Karpas-422 (cell line): ENCODE results near the gene SMIM21. TPM values are rescaled to one million over a fixed set of nuclear protein-coding genes. Genes with fewer than 3 reads are reported as not detected.

Source experiments
- DNase-seq: peaks from one replicate; pipeline ENCODE4 v3.0.0-alpha.2; 2015
- H2AFZ ChIP-seq: fragments of 200-600 bp; sonication (generic); 2 replicates; pipeline ENCODE4 v1.6.1; 2014; ENCODE audit warnings: antibody characterized with exemption, low read length, mixed read lengths
- H3K27ac ChIP-seq: fragments of 200-600 bp; sonication (generic); 2 replicates; pipeline ENCODE4 v1.5.1; 2014; ENCODE audit warnings: mild to moderate bottlenecking, low read length, moderate library complexity
- H3K27me3 ChIP-seq: fragments of 200-600 bp; sonication (generic); 2 replicates; pipeline ENCODE4 v1.6.1; 2014; ENCODE audit warnings: low read length, mixed read lengths
- H3K36me3 ChIP-seq: fragments of 200-600 bp; sonication (generic); 2 replicates; pipeline ENCODE4 v1.6.1; 2014; ENCODE audit warnings: low read length, mixed read lengths; ENCODE audit not compliant: insufficient read depth
- H3K4me1 ChIP-seq: fragments of 200-600 bp; sonication (generic); 2 replicates; pipeline ENCODE4 v1.6.1; 2014; ENCODE audit warnings: mild to moderate bottlenecking, low read length, mixed read lengths
- H3K4me2 ChIP-seq: fragments of 200-600 bp; sonication (generic); 2 replicates; pipeline ENCODE4 v1.6.1; 2014; ENCODE audit warnings: low read length, low read depth, mild to moderate bottlenecking; ENCODE audit not compliant: poor library complexity, severe bottlenecking
- H3K4me3 ChIP-seq: fragments of 200-600 bp; sonication (generic); 2 replicates; pipeline ENCODE4 v1.5.1; 2014; ENCODE audit warnings: mild to moderate bottlenecking, antibody characterized with exemption, low read length, mixed read lengths
- H3K79me2 ChIP-seq: fragments of 200-600 bp; sonication (generic); 2 replicates; pipeline ENCODE4 v1.6.1; 2014; ENCODE audit warnings: mild to moderate bottlenecking, low read length, mixed read lengths
- H3K9ac ChIP-seq: fragments of 200-600 bp; sonication (generic); 2 replicates; pipeline ENCODE4 v1.6.0; 2014; ENCODE audit warnings: low read length
- H3K9me2 ChIP-seq: fragments of 200-600 bp; sonication (generic), shearing (Covaris generic); replicated peaks from 2 replicates; pipeline ENCODE4 v1.6.0; 2014; ENCODE audit warnings: mild to moderate bottlenecking, low read length, moderate library complexity; ENCODE audit not compliant: insufficient read depth
- H3K9me3 ChIP-seq: fragments of 300-700, 200-600 bp; sonication (generic); 2 replicates; pipeline ENCODE4 v1.6.1; 2014; ENCODE audit warnings: low read length, mixed read lengths
- H4K20me1 ChIP-seq: fragments of 200-600 bp; sonication (generic); 2 replicates; pipeline ENCODE4 v1.6.1; 2014; ENCODE audit warnings: mild to moderate bottlenecking, antibody characterized with exemption, low read length, low read depth; ENCODE audit not compliant: insufficient read depth
- total RNA-seq: library from RNA; depleted of rRNA; stranded (reverse); fragments of >200 nt; shearing (Covaris generic); gene quantifications from 2 replicates; pipeline ENCODE4 v1.2.3, GENCODE V29; 2014; ENCODE audit warnings: low replicate concordance; rRNA removed

Gene SMIM21
- total RNA-seq = not detected in 2 replicates

DNA sequence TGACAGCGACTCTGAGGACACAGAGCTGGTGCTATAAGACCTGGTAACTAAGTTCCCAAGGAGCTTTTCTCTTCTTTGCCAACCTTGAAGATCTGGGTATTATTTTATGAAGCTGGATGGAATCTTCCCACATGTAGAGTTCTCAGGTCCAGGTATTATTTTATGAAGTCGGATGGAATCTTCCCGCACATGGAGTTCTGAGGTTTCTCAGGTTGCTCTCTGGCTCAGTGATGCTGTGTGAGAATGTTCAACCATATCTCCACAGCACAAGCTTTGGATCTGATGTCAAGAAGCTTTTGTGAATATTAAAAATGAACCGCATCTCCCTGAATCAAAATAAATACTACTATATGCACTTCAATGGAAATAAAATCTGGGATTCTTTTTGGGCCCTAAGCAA lies at the start of gene SMIM21:
SMIM21 (minus strand) TSS at position 101 of the 400 bp plus-strand sequence. CDS start 140 bp downstream, outside the sequence.
- no peak within 1 kb of the TSS for H3K4me3 ChIP-seq
- no peak for DNase-seq
- no peak within 1 kb of the TSS for H3K9ac ChIP-seq
- no peaks in the 10 kb centered on the region for H3K79me2 ChIP-seq
- no peaks in the 10 kb centered on the region for H3K4me1 ChIP-seq
- no peaks in the 10 kb centered on the region for H3K36me3 ChIP-seq
- no peaks in the 10 kb centered on the region for H4K20me1 ChIP-seq
- H3K27me3 ChIP-seq = no peaks in the 10 kb centered on the region
- no peak within 1 kb of the TSS for H3K4me2 ChIP-seq
- no peak within 1 kb of the TSS for H3K27ac ChIP-seq
- H3K9me2 ChIP-seq = no peaks in the 10 kb centered on the region
- H3K9me3 ChIP-seq = no peaks in the 10 kb centered on the region
- H2AFZ ChIP-seq = no peak within 1 kb of the TSS

GRCh38 chr18:75475228-75475627 lies 47.7 kb upstream of the SMIM21 start:
- Histone ChIP-seq H3K9me2 (no peaks in the 10 kb centered on the region), H3K27me3 (no peaks in the 10 kb centered on the region), H3K9ac (no peak overlapping the region), H2AFZ (no peak overlapping the region), H3K79me2 (no peaks in the 10 kb centered on the region), H3K36me3 (no peaks in the 10 kb centered on the region), H3K27ac (no peak overlapping the region), H3K9me3 (no peaks in the 10 kb centered on the region), H4K20me1 (no peaks in the 10 kb centered on the region), H3K4me3 (no peak overlapping the region), H3K4me2 (no peak overlapping the region), H3K4me1 (no peaks in the 10 kb centered on the region)
- DNase-seq = no peak

DNA sequence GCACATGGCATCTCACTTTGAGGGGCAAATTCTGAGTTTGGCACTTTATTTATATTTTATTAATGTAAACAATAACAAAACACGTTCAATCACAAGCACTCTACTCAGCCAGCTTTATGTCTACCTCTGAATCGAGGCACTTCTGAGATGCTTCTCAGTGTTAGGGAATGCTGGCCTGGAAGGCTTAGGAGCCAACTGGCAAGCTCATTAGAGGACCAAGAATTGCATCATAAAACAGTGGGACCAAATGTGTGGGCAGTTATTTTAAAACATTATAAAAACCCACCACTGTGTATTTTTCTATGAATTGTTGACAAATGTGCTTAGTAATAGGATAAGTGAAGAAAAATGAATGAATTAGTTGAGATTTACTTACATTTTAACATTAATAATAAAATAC lies 46.8 kb upstream of the SMIM21 start:
- H2AFZ ChIP-seq = no peak overlapping the region
- no peaks in the 10 kb centered on the region for H3K36me3 ChIP-seq
- no peaks in the 10 kb centered on the region for H3K9me3 ChIP-seq
- H3K27ac ChIP-seq = no peak overlapping the region
- no peaks in the 10 kb centered on the region for H3K27me3 ChIP-seq
- no peaks in the 10 kb centered on the region for H3K4me1 ChIP-seq
- H3K4me2 ChIP-seq = no peak overlapping the region
- H3K79me2 ChIP-seq = no peaks in the 10 kb centered on the region
- H4K20me1 ChIP-seq = no peaks in the 10 kb centered on the region
- H3K9me2 ChIP-seq = no peaks in the 10 kb centered on the region
- DNase-seq = no peak
- no peak overlapping the region for H3K4me3 ChIP-seq
- no peak overlapping the region for H3K9ac ChIP-seq

- Histone ChIP-seq H3K9me3 (no peaks in the 10 kb centered on the region), H3K4me1 (no peaks in the 10 kb centered on the region), H3K27ac (no peak overlapping the region), H3K36me3 (no peaks in the 10 kb centered on the region), H3K4me3 (no peak overlapping the region), H3K79me2 (no peaks in the 10 kb centered on the region), H3K9me2 (no peaks in the 10 kb centered on the region), H4K20me1 (no peaks in the 10 kb centered on the region), H3K4me2 (no peak overlapping the region), H3K9ac (no peak overlapping the region), H3K27me3 (no peaks in the 10 kb centered on the region), H2AFZ (no peak overlapping the region)
- DNase-seq = no peak
These were observed 45.8 kb upstream of the SMIM21 start for GRCh38 chr18:75473316-75473715.

GRCh38 chr18:75472906-75473305 lies 45.4 kb upstream of the SMIM21 start:
- Histone ChIP-seq H3K9ac (no peak overlapping the region), H3K4me2 (no peak overlapping the region), H3K36me3 (no peaks in the 10 kb centered on the region), H3K4me1 (no peaks in the 10 kb centered on the region), H3K4me3 (no peak overlapping the region), H3K27me3 (no peaks in the 10 kb centered on the region), H3K79me2 (no peaks in the 10 kb centered on the region), H4K20me1 (no peaks in the 10 kb centered on the region), H2AFZ (no peak overlapping the region), H3K27ac (no peak overlapping the region), H3K9me3 (no peaks in the 10 kb centered on the region), H3K9me2 (no peaks in the 10 kb centered on the region)
- no peak for DNase-seq

DNA sequence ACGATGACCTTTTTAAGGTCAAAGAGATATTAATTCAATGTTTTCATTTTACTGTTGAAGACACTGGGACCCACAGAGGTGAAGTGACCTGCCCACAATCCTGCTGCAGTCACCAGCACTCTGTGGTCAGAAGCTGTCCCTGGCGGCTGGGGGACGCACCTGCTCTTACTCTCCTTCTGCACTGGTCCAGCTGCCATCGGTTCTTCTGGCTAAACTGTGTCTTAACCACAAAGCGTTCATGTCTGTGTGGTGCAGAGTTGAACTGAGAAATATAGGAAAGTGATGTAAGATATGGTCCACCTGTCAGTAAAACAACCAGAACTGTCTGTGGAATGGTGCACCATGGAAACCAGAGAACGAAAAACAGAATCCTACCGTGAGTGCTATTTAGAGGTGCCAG lies 44.9 kb upstream of the SMIM21 start:
- Histone ChIP-seq H3K79me2 (no peaks in the 10 kb centered on the region), H3K27me3 (no peaks in the 10 kb centered on the region), H3K27ac (no peak overlapping the region)

DNA sequence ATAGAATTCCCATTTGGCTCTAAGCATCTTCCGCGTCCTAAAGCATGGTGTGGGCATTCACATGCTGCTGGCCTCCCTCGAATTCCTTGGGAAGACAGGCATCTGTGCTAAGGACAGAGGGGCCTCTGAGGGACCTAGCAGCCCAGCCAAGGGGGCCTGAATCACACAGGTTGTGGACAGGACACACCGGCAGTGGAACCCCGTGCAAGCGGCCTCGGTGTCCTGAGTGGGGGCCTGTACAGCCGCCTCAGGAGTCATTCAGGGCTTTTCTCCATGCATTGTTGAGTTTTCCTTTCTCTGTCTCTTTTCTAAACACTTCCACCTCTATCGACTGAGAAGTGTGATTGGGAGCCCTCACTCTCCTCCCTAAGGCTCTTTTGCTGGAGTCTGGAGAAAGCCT lies 44.3 kb upstream of the SMIM21 start:
- DNase-seq = no peak
- Histone ChIP-seq H3K36me3 (no peaks in the 10 kb centered on the region), H4K20me1 (no peaks in the 10 kb centered on the region), H3K9me3 (no peaks in the 10 kb centered on the region), H2AFZ (no peak overlapping the region), H3K79me2 (no peaks in the 10 kb centered on the region), H3K9ac (no peak overlapping the region), H3K27ac (no peak overlapping the region), H3K27me3 (no peaks in the 10 kb centered on the region), H3K4me2 (no peak overlapping the region), H3K9me2 (no peaks in the 10 kb centered on the region), H3K4me1 (no peaks in the 10 kb centered on the region), H3K4me3 (no peak overlapping the region)

More for the DNA sequence above, 44.9 kb upstream of the SMIM21 start:
- no peaks in the 10 kb centered on the region for H3K4me1 ChIP-seq
- H3K4me3 ChIP-seq = no peak overlapping the region
- no peak overlapping the region for H2AFZ ChIP-seq
- no peaks in the 10 kb centered on the region for H3K9me3 ChIP-seq
- no peak for DNase-seq
- no peaks in the 10 kb centered on the region for H3K36me3 ChIP-seq
- H3K9me2 ChIP-seq = no peaks in the 10 kb centered on the region
- no peaks in the 10 kb centered on the region for H4K20me1 ChIP-seq
- no peak overlapping the region for H3K9ac ChIP-seq
- H3K4me2 ChIP-seq = no peak overlapping the region

GRCh38 chr18:75467851-75468250 lies 40.3 kb upstream of the SMIM21 start:
- Histone ChIP-seq H3K79me2 (no peaks in the 10 kb centered on the region), H3K4me2 (no peak overlapping the region), H3K27me3 (no peaks in the 10 kb centered on the region), H3K4me3 (no peak overlapping the region), H3K9ac (no peak overlapping the region), H3K9me2 (no peaks in the 10 kb centered on the region), H3K27ac (no peak overlapping the region), H4K20me1 (no peaks in the 10 kb centered on the region), H2AFZ (no peak overlapping the region), H3K36me3 (no peaks in the 10 kb centered on the region), H3K4me1 (no peaks in the 10 kb centered on the region), H3K9me3 (no peaks in the 10 kb centered on the region)
- no peak for DNase-seq

GRCh38 chr18:75467281-75467795 lies 39.8 kb upstream of the SMIM21 start:
- H3K9me2 ChIP-seq = no peaks in the 10 kb centered on the region
- H4K20me1 ChIP-seq = no peaks in the 10 kb centered on the region
- no peaks in the 10 kb centered on the region for H3K27me3 ChIP-seq
- DNase-seq = no peak
- no peak overlapping the region for H3K4me3 ChIP-seq
- H3K9me3 ChIP-seq = no peaks in the 10 kb centered on the region
- no peak overlapping the region for H3K4me2 ChIP-seq
- H3K4me1 ChIP-seq = no peaks in the 10 kb centered on the region
- H3K79me2 ChIP-seq = no peaks in the 10 kb centered on the region
- no peak overlapping the region for H2AFZ ChIP-seq
- no peak overlapping the region for H3K9ac ChIP-seq
- H3K27ac ChIP-seq = no peak overlapping the region
- H3K36me3 ChIP-seq = no peaks in the 10 kb centered on the region
